SK-N-SH (cell line): ENCODE data around the gene PSMG4. TPM values are rescaled to one million over a fixed set of nuclear protein-coding genes. Genes with fewer than 3 reads are reported as not detected.

ENCODE experiments used
- CTCF ChIA-PET: fragments of 300-600, 350-600 bp; formaldehyde crosslinking; extraction: SDS; loops from one replicate; lab custom pipeline; 2021; lab: Yijun Ruan, JAX
- POLR2A ChIA-PET: fragments of 350-600 bp; sonication (Branson Sonifier 250); formaldehyde crosslinking; extraction: SDS; loops from one replicate; lab custom pipeline; 2020; ENCODE audit warnings: antibody characterized with exemption, inconsistent platforms; lab: Yijun Ruan, JAX
- DNase-seq: peaks from one replicate; pipeline ENCODE4 v3.0.0; 2012
- H2AFZ ChIP-seq: fragments of 200-600 bp; sonication (generic); 2 replicates; pipeline ENCODE4 v1.8.1; 2016; ENCODE audit warnings: antibody characterized with exemption, mild to moderate bottlenecking, low read depth
- H3F3A ChIP-seq: fragments of 200-600 bp; sonication (generic); replicated peaks from 2 replicates; pipeline ENCODE3; 2016; ENCODE audit warnings: antibody characterized with exemption, mild to moderate bottlenecking; ENCODE audit not compliant: insufficient read depth
- H3K27ac ChIP-seq, 2 experiments: fragments of 200-500 bp in 1 of 2; fragments of 200-600 bp in 1 of 2; sonication (Bioruptor generic) in 1 of 2; sonication (generic), shearing (Covaris generic) in 1 of 2; 2 replicates each; pipeline versions ENCODE4 v1.5.1 to v1.6.1; 2014 to 2016; ENCODE audit warnings: low read depth in 2 of 2, inconsistent platforms in 1 of 2, low read length in 1 of 2, mild to moderate bottlenecking in 1 of 2, mixed read lengths in 1 of 2
- H3K27me3 ChIP-seq: fragments of 200-600 bp; sonication (generic), shearing (Covaris generic); 2 replicates; pipeline ENCODE4 v1.6.1; 2016; ENCODE audit warnings: mixed run types; ENCODE audit not compliant: insufficient read depth
- H3K36me3 ChIP-seq, 2 experiments: fragments of 200-500 bp in 1 of 2; fragments of 200-600 bp in 1 of 2; sonication (Bioruptor generic) in 1 of 2; sonication (generic) in 1 of 2; replicated peaks in 1 of 2; 2 replicates each; pipeline versions ENCODE3 to v1.5.1; 2014 to 2016; ENCODE audit warnings: low read length in 1 of 2, mild to moderate bottlenecking in 1 of 2; ENCODE audit not compliant: insufficient read depth in 2 of 2, control insufficient read depth in 1 of 2
- H3K4me1 ChIP-seq, 2 experiments: fragments of 200-500 bp in 1 of 2; fragments of 200-600 bp in 1 of 2; sonication (Bioruptor generic) in 1 of 2; sonication (generic), shearing (Covaris generic) in 1 of 2; 2 replicates each; pipeline versions ENCODE4 v1.5.1 to v1.6.1; 2014 to 2016; ENCODE audit warnings: low read depth in 1 of 2, low read length in 1 of 2, mixed run types in 1 of 2; ENCODE audit not compliant: insufficient read depth in 2 of 2, control insufficient read depth in 1 of 2
- H3K4me2 ChIP-seq: fragments of 200-600 bp; sonication (generic), shearing (Covaris generic); 2 replicates; pipeline ENCODE4 v1.6.1; 2017; ENCODE audit warnings: mixed run types
- H3K4me3 ChIP-seq, 2 experiments: fragments of 200-500 bp in 1 of 2; fragments of 200-600 bp in 1 of 2; sonication (Bioruptor generic) in 1 of 2; sonication (generic), shearing (Covaris generic) in 1 of 2; 2 replicates each; pipeline versions ENCODE4 v1.5.1 to v1.8.1; 2014 to 2016; ENCODE audit warnings: low read depth in 2 of 2, inconsistent platforms in 1 of 2, low read length in 1 of 2, mild to moderate bottlenecking in 1 of 2, mixed read lengths in 1 of 2, moderate library complexity in 1 of 2
- H3K79me2 ChIP-seq: fragments of 200-600 bp; sonication (generic); 2 replicates; pipeline ENCODE4 v1.8.1; 2017; ENCODE audit warnings: mild to moderate bottlenecking; ENCODE audit not compliant: insufficient read depth
- H3K9ac ChIP-seq: fragments of 200-600 bp; sonication (generic); 2 replicates; pipeline ENCODE4 v1.6.1; 2017; ENCODE audit warnings: mixed run types
- H3K9me2 ChIP-seq: fragments of 200-600 bp; sonication (generic); 2 replicates; pipeline ENCODE4 v1.6.1; 2017; ENCODE audit warnings: mixed run types
- H3K9me3 ChIP-seq: fragments of 200-600 bp; sonication (generic); 2 replicates; pipeline ENCODE4 v1.6.1; 2017; ENCODE audit warnings: mixed run types, mild to moderate bottlenecking, moderate library complexity
- H4K20me1 ChIP-seq: fragments of 200-600 bp; sonication (generic); 2 replicates; pipeline ENCODE4 v1.6.1; 2017; ENCODE audit warnings: mild to moderate bottlenecking, mixed run types; ENCODE audit not compliant: insufficient read depth
- CHD2 ChIP-seq: fragments of 150-350 bp; IDR thresholded peaks from 2 replicates; pipeline ENCODE4 v1.6.1; 2018; ENCODE audit warnings: low read length; ENCODE audit not compliant: partially characterized antibody
- ELF1 ChIP-seq: IDR thresholded peaks from 2 replicates; pipeline ENCODE4 v1.4.0; 2012
- EP300 ChIP-seq, 2 experiments: IDR thresholded peaks; 2 replicates each; pipeline versions ENCODE4 v1.4.0 to v1.6.1; 2012; ENCODE audit warnings: borderline replicate concordance in 1 of 2, low read depth in 1 of 2, low read length in 1 of 2
- FOXM1 ChIP-seq: IDR thresholded peaks from 2 replicates; pipeline ENCODE4 v1.4.0; 2012; ENCODE audit warnings: low read depth, mild to moderate bottlenecking
- GABPA ChIP-seq: IDR thresholded peaks from 2 replicates; pipeline ENCODE4 v1.4.0; 2012; ENCODE audit warnings: low read depth, mild to moderate bottlenecking
- GATA2 ChIP-seq: sonication (generic); formaldehyde crosslinking; IDR thresholded peaks from 2 replicates; pipeline ENCODE4 v1.5.0; 2020; ENCODE audit warnings: mild to moderate bottlenecking, missing genetic modification reagents
- JUND ChIP-seq: IDR thresholded peaks from 2 replicates; pipeline ENCODE4 v1.4.0; 2012
- MAX ChIP-seq: IDR thresholded peaks from 2 replicates; pipeline ENCODE4 v1.4.0; 2012; ENCODE audit warnings: low read depth
- MEF2A ChIP-seq: IDR thresholded peaks from 2 replicates; pipeline ENCODE4 v1.4.0; 2012; ENCODE audit warnings: low read depth, borderline replicate concordance
- POLR2AphosphoS5 ChIP-seq: IDR thresholded peaks from 2 replicates; pipeline ENCODE4 v1.6.1; 2012; ENCODE audit warnings: low read depth, low read length
- RCOR1 ChIP-seq: fragments of 150-350 bp; IDR thresholded peaks from 2 replicates; pipeline ENCODE4 v1.6.1; 2017; ENCODE audit warnings: antibody characterized with exemption, low read length
- RFX5 ChIP-seq: IDR thresholded peaks from 2 replicates; pipeline ENCODE4 v1.6.1; 2012; ENCODE audit warnings: mild to moderate bottlenecking, improper control_type of control experiment, low read length
- RXRA ChIP-seq: IDR thresholded peaks from 2 replicates; pipeline ENCODE4 v1.4.0; 2012; ENCODE audit warnings: low read depth, mild to moderate bottlenecking, borderline replicate concordance
- SIN3A ChIP-seq: IDR thresholded peaks from 2 replicates; pipeline ENCODE4 v1.6.1; 2012; ENCODE audit warnings: low read depth, mild to moderate bottlenecking, low read length, moderate library complexity, borderline replicate concordance
- SMC3 ChIP-seq: IDR thresholded peaks from 2 replicates; pipeline ENCODE4 v1.6.1; 2012; ENCODE audit warnings: low read depth, low read length, improper control_type of control experiment
- TEAD4 ChIP-seq: IDR thresholded peaks from 2 replicates; pipeline ENCODE4 v1.4.0; 2012; ENCODE audit warnings: mild to moderate bottlenecking, borderline replicate concordance; ENCODE audit not compliant: insufficient read depth
- USF1 ChIP-seq: IDR thresholded peaks from 2 replicates; pipeline ENCODE4 v1.4.0; 2012; ENCODE audit warnings: low read depth, borderline replicate concordance
- USF2 ChIP-seq: fragments of 150-350 bp; IDR thresholded peaks from 2 replicates; pipeline ENCODE4 v1.6.1; 2017; ENCODE audit warnings: antibody characterized with exemption, low read length, low read depth, borderline replicate concordance
- ZBTB33 ChIP-seq: IDR thresholded peaks from 2 replicates; pipeline ENCODE4 v1.4.0; 2012; ENCODE audit warnings: low read depth, borderline replicate concordance
- WGBS: methylation state at CpG from one replicate; pipeline ENCODE4 v1.1.6; 2017; ENCODE audit warnings: low lambda C conversion rate; 5-methylcytosine and 5-hydroxymethylcytosine counted together
- polyA plus RNA-seq, 3 experiments: library from polyadenylated mRNA; depleted of rRNA; stranded (reverse); fragments of >200 nt; gene quantifications; 2 replicates each; pipeline ENCODE4 v1.2.3, GENCODE V29; 2012

Gene PSMG4
- polyA plus RNA-seq, 1 of the 3 experiments (the other 2 are of a cell fraction): 61.3 TPM

- 93% methylated on average over 13 of the region's 14 CpGs for WGBS
- Histone ChIP-seq H3K27ac (no peak overlapping the region), H3K27me3 (no peaks in the 10 kb centered on the region), H3F3A (peaks cover 3% of the 10 kb centered on the region), H4K20me1 (peaks cover 8% of the 10 kb centered on the region; the same call in 1 of the 2 replicates), H3K4me3 (no peak overlapping the region), H3K36me3 (no peaks in the 10 kb centered on the region), H3K9me3 (no peaks in the 10 kb centered on the region), H3K4me1 (peaks cover 14 to 21% of the 10 kb centered on the region in 2 experiments; a peak in 2 of 4 replicates), H3K9ac (no peak overlapping the region), H3K9me2 (no peaks in the 10 kb centered on the region), H2AFZ (no peak overlapping the region), H3K4me2 (no peak overlapping the region), H3K79me2 (no peaks in the 10 kb centered on the region)
- no peak for DNase-seq
- no peak for TF ChIP-seq GATA2 (CRISPR knock-in tag)
- TF ChIP-seq CHD2: no peak
- no peak for TF ChIP-seq JUND
- no peak for TF ChIP-seq FOXM1
- no peak for TF ChIP-seq USF1
- TF ChIP-seq ZBTB33: no peak
- TF ChIP-seq EP300 (IDR thresholded peaks at IDR 0.05; ENCODE audit: borderline replicate concordance in 1 of 2, low read depth in 1 of 2, low read length in 1 of 2): no peak
- no peak for TF ChIP-seq MEF2A
- no peak for TF ChIP-seq MAX
- CTCF ChIA-PET: interaction anchor here (0.6 to 7.2 kb wide), 6 partner anchors 11 to 728 kb away, joined by 3 to 158 read pairs (median 4); no protein-coding TSS in a partner anchor
- POLR2A ChIA-PET: no interaction called here
These were observed 22.2 kb downstream of the PSMG4 start for GRCh38 chr6:3280866-3281465.

- Histone ChIP-seq H3F3A (peaks cover 3% of the 10 kb centered on the region), H3K9me3 (no peaks in the 10 kb centered on the region), H3K4me1 (peaks cover 13 to 14% of the 10 kb centered on the region in 2 experiments; a peak in 2 of 4 replicates), H2AFZ (no peak overlapping the region), H3K9ac (no peak overlapping the region), H3K4me2 (peak overlapping the region; percentile 31; the same call in 1 of the 2 replicates), H3K27ac (no peak overlapping the region; a peak in 1 of 4 replicates), H3K79me2 (no peaks in the 10 kb centered on the region), H3K27me3 (no peaks in the 10 kb centered on the region), H3K4me3 (no peak overlapping the region), H3K36me3 (no peaks in the 10 kb centered on the region), H3K9me2 (no peaks in the 10 kb centered on the region), H4K20me1 (peaks cover 8% of the 10 kb centered on the region; the same call in 1 of the 2 replicates)
- DNase-seq: no peak
- CTCF ChIA-PET: interaction anchor here (0.6 to 7.2 kb wide), 8 partner anchors 8 to 903 kb away, joined by 3 to 158 read pairs (median 3); no protein-coding TSS in a partner anchor
- WGBS: 74% methylated on average over 12 of the region's 13 CpGs
- POLR2A ChIA-PET: no interaction called here
- TF ChIP-seq SIN3A (peak; percentile 52; the same call in 1 of the 2 replicates), JUND (peak; percentile 69), TEAD4 (no peak), GABPA (no peak), SMC3 (no peak), RXRA (no peak), GATA2 (CRISPR knock-in tag) (no peak), ELF1 (no peak), POLR2AphosphoS5 (peak; percentile 15; the same call in 1 of the 2 replicates), RCOR1 (no peak), EP300 (IDR thresholded peaks at IDR 0.05; ENCODE audit: borderline replicate concordance in 1 of 2, low read depth in 1 of 2, low read length in 1 of 2) (peak in 1 of 2 experiments; percentile 20; a peak in 1 of 4 replicates), RFX5 (no peak), USF2 (no peak)
These were observed 23.1 kb downstream of the PSMG4 start for GRCh38 chr6:3281631-3282475.
